ENCODE results near the gene ARL16. TPM values are rescaled to one million over a fixed set of nuclear protein-coding genes. Genes with fewer than 3 reads are reported as not detected.

ARL16 gene
- total RNA-seq, 1 donor from 2014 or later: 25.0 TPM

GRCh38 chr17:81673561-81674258, 9.9 kb downstream of the ARL16 start:
- DNase-seq (ENCODE audit: low spot score): no peak

DNA sequence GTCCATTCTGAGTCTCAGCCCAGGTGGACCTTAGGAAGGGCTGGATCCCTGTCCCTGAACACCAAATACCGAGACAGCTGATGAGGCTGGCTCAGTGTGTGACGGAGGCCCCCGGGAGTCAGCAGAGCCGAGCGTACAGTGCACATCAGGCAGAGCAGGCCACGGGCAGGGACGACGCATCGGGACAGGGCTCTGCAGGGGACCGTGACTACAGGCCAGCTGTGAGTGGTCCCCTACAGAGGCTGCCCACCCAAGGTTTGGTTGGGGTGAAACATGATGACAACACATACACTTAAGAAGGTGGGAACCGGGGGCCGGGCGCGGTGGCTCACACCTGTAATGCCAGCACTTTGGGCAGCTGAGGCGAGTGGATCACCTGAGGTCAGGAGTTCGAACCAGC, 10.6 kb downstream of the ARL16 start:
- no peak for DNase-seq (ENCODE audit: low spot score)

DNA sequence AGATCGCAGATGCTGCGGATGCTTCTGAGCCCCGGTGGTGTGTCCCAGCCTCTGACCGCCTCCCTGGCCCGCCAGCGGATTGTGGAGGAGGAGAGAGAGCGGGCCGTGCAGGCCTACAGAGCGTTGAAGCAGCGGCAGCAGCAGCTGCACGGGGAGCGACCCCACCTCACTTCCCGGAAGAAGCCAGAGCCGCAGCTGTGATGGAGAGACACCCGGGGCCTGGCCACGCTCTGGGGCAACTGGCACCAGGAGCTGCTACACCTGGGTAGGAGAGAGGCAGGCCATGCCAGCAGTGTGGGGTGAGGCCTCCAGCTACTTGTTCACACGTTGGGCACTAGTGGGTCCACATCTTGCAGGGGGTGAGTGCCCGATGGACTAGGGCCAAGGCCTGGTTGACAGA, 11.1 kb downstream of the ARL16 start:
- no peak for DNase-seq (ENCODE audit: low spot score)

DNA sequence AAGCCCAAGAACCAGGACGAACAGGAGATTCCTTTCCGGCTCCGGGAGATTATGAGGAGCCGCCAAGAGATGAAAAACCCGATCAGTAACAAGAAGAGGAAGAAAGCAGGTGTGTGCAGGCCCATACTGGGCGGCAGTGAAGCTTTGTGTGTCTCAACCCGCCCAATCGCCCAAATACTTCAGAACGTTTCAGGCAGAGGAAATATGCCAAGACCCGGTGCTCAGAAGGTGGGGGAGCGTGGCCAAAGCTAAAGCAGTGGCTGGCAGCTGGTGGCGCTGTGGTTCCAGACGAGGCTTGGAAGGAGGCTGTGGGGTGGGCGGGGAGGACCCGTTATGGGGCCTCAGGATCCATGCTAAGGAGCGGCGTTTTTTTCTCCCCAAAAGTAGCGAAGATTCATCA, 15.8 kb downstream of the ARL16 start:
- DNase-seq (ENCODE audit: low spot score): no peak

GRCh38 chr17:81666342-81667191, 17.0 kb downstream of the ARL16 start, which contains the start of the genes CCDC137 and OXLD1:
TSS of gene CCDC137 (plus strand) at chr17:81666737. CDS start at chr17:81666767, 30 bp downstream.
TSS of gene OXLD1 (minus strand) at chr17:81666605. CDS start at chr17:81666577, 28 bp downstream.
- peak; percentile 99 for DNase-seq (ENCODE audit: low spot score)

- DNase-seq (ENCODE audit: low spot score): no peak
These were observed 17.6 kb downstream of the ARL16 start for GRCh38 chr17:81666092-81666341.

DNA sequence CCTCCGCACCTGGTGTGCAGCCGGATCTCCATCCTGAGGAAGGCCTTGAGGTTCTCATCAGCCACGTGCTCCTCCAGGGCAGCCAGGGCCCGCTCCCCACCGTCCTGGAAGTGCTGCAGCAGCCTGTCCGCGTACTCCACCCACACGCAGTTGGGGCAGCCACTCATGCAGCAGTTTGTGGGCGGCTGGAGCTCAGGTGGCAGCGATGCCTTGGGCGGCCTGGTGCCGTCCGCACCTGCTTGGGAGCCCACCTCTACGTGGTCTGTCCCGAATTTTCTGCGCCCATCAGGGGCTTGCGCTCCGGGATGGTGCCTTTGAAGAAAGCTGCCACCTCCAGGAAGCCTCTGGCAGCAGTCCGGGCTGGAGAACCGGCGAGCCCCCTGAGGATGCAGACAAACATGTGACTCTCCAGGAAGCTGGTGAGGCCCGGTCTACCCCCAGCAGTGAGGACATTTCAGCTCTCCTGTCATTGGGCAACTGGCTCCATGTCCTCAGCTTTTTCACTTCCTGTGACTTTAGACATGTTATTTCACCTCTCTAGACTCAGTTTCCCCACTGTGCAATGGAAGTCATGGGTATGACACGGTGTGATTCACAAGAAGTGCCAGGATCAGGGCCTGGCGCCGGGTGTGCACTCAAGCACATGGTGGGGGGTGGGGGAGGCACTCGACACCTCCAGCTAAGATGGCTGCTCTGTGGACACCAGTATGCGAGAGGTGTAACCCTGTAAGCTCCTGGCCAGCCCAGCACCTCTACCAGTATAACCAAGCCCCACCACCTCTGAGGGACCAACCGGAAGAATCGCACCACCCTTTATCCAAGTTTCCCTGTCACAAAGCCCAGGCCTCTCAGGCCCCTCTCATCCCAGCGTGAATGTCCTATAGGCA, 18.1 kb downstream of the ARL16 start:
- DNase-seq (ENCODE audit: low spot score): no peak

DNA sequence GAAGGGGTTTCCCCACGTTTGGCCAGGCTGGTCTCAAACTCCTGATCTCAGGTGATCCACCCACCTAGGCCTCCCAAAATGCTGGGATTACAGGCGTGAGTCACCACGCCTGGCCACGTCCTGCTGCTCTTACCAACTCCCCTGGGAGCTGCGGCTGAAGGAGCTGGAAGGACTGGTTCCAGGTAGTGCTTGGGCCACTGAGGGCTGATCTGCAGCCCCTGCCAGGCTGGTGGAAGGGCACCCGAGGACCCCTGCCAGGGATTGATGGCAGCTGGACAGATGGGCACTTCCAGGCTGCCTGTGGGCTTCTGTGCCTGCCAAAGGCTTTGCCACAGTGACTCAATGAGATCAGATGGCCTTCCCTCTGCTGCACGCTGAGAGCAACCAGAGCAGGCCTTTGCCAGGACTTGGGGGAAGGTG, 19.5 kb downstream of the ARL16 start:
- DNase-seq (ENCODE audit: low spot score): no peak

DNA sequence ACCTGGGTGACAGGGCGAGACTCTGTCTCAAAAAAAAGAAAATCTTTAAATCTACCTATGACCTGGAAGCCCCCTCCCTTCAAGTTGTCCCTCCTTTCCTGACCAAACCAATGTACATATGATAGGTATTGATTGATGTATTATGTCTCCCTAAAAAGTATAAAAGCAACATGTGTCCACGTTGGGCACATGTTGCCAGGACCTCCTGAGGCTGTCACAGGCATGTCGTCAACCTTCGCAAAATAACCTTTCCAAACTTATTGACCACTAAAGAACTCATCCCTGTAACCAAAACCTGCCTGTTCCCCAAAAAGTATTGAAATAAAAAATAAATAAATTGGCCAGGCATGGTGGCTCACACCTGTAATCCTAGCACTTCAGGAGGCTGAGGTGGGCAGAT, 21.6 kb downstream of the ARL16 start:
- DNase-seq (ENCODE audit: low spot score): no peak

GRCh38 chr17:81660441-81660840, 23.2 kb downstream of the ARL16 start:
- DNase-seq (ENCODE audit: low spot score): no peak

- no peak for DNase-seq (ENCODE audit: low spot score)
These were observed 24.6 kb downstream of the ARL16 start for GRCh38 chr17:81659038-81659437.

- DNase-seq (ENCODE audit: low spot score): no peak
These were observed 26.8 kb downstream of the ARL16 start for GRCh38 chr17:81656835-81657234.

DNA sequence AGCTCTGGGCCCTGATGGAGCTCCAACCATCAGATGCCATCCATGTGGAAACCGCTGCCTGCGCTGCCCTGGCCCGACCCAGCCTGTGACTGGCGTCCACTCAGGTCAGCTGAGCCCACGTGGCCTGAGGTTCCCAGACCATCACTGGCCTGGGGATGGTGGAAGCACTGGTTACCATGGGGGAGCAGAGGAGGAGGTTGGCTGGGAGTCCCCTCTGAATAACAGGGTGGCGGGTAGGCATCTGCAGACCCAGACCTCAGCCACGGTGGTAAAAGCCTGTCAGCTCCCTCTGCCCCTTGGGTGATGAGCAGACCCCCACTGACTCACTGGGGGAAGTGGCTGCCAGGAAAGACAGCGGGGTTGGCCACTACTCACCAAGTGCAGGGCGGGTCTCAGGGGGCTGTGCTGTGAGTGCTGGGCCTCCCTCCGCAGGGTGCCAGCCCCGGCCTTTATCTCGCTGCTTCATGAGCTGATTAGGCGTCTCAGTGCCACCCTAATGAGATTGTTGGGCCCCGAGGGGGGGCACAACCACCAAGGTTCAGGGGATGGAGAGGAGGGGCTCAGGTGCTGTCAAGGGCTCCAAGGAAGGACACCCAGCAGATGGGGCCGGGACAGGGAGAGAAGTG, 27.4 kb downstream of the ARL16 start, which contains the start of gene PDE6G:
PDE6G (minus strand) TSS at position 425 of the 626 bp plus-strand sequence. CDS start 3,237 bp downstream, outside the sequence.
- no peak for DNase-seq (ENCODE audit: low spot score)

GRCh38 chr17:81655378-81656117, 28.0 kb downstream of the ARL16 start:
- DNase-seq (ENCODE audit: low spot score): no peak

- no peak for DNase-seq (ENCODE audit: low spot score)
These were observed 30.5 kb downstream of the ARL16 start for GRCh38 chr17:81652906-81653771.

GRCh38 chr17:81651692-81652091, 31.9 kb downstream of the ARL16 start:
- no peak for DNase-seq (ENCODE audit: low spot score)

DNA sequence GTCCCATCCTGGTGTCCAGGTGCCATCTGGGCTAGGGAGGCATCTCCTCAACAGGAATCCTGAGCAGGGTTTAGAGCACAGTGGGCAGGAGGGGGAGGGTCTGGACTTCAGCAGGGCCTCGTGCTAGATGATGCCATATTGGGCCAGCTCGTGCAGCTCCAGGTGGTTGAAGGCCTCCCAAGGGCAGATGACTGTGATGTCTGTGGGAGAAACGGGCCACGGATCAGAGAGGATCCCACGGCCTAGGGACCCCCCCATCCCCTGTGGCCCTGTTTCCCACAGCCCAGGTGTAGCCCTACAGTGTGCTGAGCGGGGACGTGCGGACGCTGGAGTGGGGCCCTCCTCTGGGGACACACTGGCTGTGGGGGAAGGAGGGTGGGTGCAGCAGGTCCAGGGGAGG, 32.6 kb downstream of the ARL16 start:
- DNase-seq (ENCODE audit: low spot score): no peak

GRCh38 chr17:81648707-81649085, 34.9 kb downstream of the ARL16 start:
- DNase-seq (ENCODE audit: low spot score): no peak

- no peak for DNase-seq (ENCODE audit: low spot score)
These were observed 35.4 kb downstream of the ARL16 start for GRCh38 chr17:81648013-81648706.

Data from mesenteric fat pad (tissue), 1 donor.